Measurements from ENCODE around the gene ESYT1.

DNA sequence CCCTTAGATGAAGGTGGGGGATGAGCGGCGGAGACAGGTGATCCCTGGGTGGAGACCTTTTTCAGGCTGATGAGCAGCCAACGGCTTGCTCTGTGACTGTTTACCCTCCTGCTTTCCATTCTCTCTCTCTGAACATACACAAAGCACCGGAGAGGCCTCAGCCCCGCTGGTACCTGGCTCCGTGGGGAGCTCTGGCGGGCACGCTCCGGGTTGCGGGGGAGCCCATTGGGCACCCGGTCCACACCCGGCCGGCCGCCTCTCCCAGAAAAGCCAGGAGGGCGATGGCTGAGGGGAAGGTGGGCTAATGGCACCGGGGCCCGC is 60.7 kb downstream of the ESYT1 start:
- TF ChIP-seq, protein P1, sequence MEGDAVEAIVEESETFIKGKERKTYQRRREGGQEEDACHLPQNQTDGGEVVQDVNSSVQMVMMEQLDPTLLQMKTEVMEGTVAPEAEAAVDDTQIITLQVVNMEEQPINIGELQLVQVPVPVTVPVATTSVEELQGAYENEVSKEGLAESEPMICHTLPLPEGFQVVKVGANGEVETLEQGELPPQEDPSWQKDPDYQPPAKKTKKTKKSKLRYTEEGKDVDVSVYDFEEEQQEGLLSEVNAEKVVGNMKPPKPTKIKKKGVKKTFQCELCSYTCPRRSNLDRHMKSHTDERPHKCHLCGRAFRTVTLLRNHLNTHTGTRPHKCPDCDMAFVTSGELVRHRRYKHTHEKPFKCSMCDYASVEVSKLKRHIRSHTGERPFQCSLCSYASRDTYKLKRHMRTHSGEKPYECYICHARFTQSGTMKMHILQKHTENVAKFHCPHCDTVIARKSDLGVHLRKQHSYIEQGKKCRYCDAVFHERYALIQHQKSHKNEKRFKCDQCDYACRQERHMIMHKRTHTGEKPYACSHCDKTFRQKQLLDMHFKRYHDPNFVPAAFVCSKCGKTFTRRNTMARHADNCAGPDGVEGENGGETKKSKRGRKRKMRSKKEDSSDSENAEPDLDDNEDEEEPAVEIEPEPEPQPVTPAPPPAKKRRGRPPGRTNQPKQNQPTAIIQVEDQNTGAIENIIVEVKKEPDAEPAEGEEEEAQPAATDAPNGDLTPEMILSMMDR (conservative IDR thresholded peaks at IDR 0.05; ENCODE audit: low read length): no peak
- no peak for TF ChIP-seq EZH2phosphoT487 (IDR thresholded peaks at IDR 0.05; ENCODE audit: borderline replicate concordance)
